PC-3 (cell line): Measurements from ENCODE around the gene COL4A3. TPM values are rescaled to one million over a fixed set of nuclear protein-coding genes. Genes with fewer than 3 reads are reported as not detected.

ENCODE experiments used
- ATAC-seq: fragments of 200-7000 bp; cut with Tn5 transposase; 2 replicates; pipeline ENCODE4 v1.9.1; 2020; ENCODE audit warnings: mild to moderate bottlenecking, moderate library complexity
- BruUV-seq: library from RNA; stranded (reverse); fragments of 400-500 nt; replicated peaks from 2 replicates; lab custom pipeline; 2021; lab: Mats Ljungman, UMichigan
- CTCF ChIA-PET: fragments of 300-600 bp; sonication (Branson Sonifier 250); formaldehyde crosslinking; loops from one replicate; lab custom pipeline; 2022; ENCODE audit warnings: antibody characterized with exemption; lab: Charles Lee
- POLR2A ChIA-PET: fragments of 300-600 bp; sonication (Branson Sonifier 250); formaldehyde crosslinking; loops from one replicate; lab custom pipeline; 2022; ENCODE audit warnings: antibody characterized with exemption; ENCODE audit not compliant: unreplicated experiment; lab: Charles Lee
- DNase-seq: peaks from one replicate; pipeline ENCODE4 v3.0.0-alpha.2; 2015
- H2AFZ ChIP-seq: fragments of 300-600 bp; sonication (generic); 2 replicates; pipeline ENCODE4 v1.6.0; 2016; ENCODE audit warnings: antibody characterized with exemption, low read length
- H3F3A ChIP-seq: fragments of 300-600 bp; sonication (generic); one replicate; pipeline ENCODE4 v1.6.0; 2017; ENCODE audit warnings: antibody characterized with exemption, low read length, control low read depth, mild to moderate bottlenecking; ENCODE audit not compliant: unreplicated experiment
- H3K27ac ChIP-seq: fragments of 300-600 bp; sonication (generic); 2 replicates; pipeline ENCODE4 v1.5.1; 2016; ENCODE audit warnings: mild to moderate bottlenecking, low read length
- H3K27me3 ChIP-seq: fragments of 300-600 bp; sonication (generic); 2 replicates; pipeline ENCODE4 v1.6.1; 2016; ENCODE audit warnings: low read length, mixed read lengths
- H3K36me3 ChIP-seq: fragments of 300-600 bp; sonication (generic); 2 replicates; pipeline ENCODE4 v1.6.1; 2016; ENCODE audit warnings: low read depth, mixed run types, low read length, mixed read lengths
- H3K4me1 ChIP-seq: fragments of 300-600 bp; sonication (generic); 2 replicates; pipeline ENCODE4 v1.5.1; 2016; ENCODE audit warnings: low read length; ENCODE audit not compliant: insufficient read depth
- H3K4me2 ChIP-seq: fragments of 300-600 bp; sonication (generic); 2 replicates; pipeline ENCODE4 v1.6.0; 2016; ENCODE audit warnings: low read length
- H3K4me3 ChIP-seq: fragments of 300-600 bp; sonication (generic); 2 replicates; pipeline ENCODE4 v1.5.1; 2016; ENCODE audit warnings: mild to moderate bottlenecking, low read length, mixed read lengths
- H3K79me2 ChIP-seq: fragments of 300-600 bp; sonication (generic); 2 replicates; pipeline ENCODE4 v1.6.1; 2017; ENCODE audit warnings: low read length, mixed read lengths
- H3K9ac ChIP-seq: fragments of 300-600 bp; sonication (generic); 2 replicates; pipeline ENCODE4 v1.6.0; 2016; ENCODE audit warnings: mild to moderate bottlenecking, low read length
- H3K9me2 ChIP-seq: fragments of 300-600 bp; sonication (generic); replicated peaks from 2 replicates; pipeline ENCODE4 v1.6.1; 2016; ENCODE audit warnings: mixed run types, low read length, mixed read lengths
- H3K9me3 ChIP-seq: fragments of 300-600 bp; sonication (generic); 2 replicates; pipeline ENCODE4 v1.6.1; 2016; ENCODE audit warnings: low read length, mixed read lengths
- H4K20me1 ChIP-seq: fragments of 300-600 bp; sonication (generic); 2 replicates; pipeline ENCODE4 v1.6.1; 2016; ENCODE audit warnings: low read length, mixed read lengths
- CTCF ChIP-seq: fragments of 300-600 bp; sonication (generic); conservative IDR thresholded peaks from 2 replicates; pipeline ENCODE4 v1.5.1; 2017; ENCODE audit warnings: antibody characterized with exemption, low read depth, mild to moderate bottlenecking, low read length
- EZH2 ChIP-seq: fragments of 300-600 bp; sonication (generic); IDR thresholded peaks from one replicate; pipeline ENCODE4 v1.6.1; 2017; ENCODE audit warnings: antibody characterized with exemption, mild to moderate bottlenecking, low read length; ENCODE audit not compliant: unreplicated experiment
- EZH2phosphoT487 ChIP-seq: fragments of 300-600 bp; sonication (generic); IDR thresholded peaks from 2 replicates; pipeline ENCODE4 v1.6.1; 2018; ENCODE audit warnings: mild to moderate bottlenecking, antibody characterized with exemption, low read length, borderline replicate concordance
- intact Hi-C: fragments of 100-400 bp; cut with micrococcal nuclease; formaldehyde crosslinking; loops from 2 replicates; pipeline ENCODE4 v1.9.0; 2023
- total RNA-seq: library from RNA; depleted of rRNA; stranded (reverse); fragments of >200 nt; gene quantifications from 2 replicates; pipeline ENCODE4 v1.2.3, GENCODE V29; 2014

Gene COL4A3
- total RNA-seq, 1 experiment from 2014 or later: 0.73 TPM

GRCh38 chr2:227132986-227133385 lies 31.4 kb upstream of the COL4A3 start:
- intact Hi-C loops: loop anchor here (5.0 to 10.0 kb wide), 2 partner anchors 272 to 334 kb away; no protein-coding TSS in a partner anchor

GRCh38 chr2:227134591-227134990 lies 29.8 kb upstream of the COL4A3 start:
- H3K4me3 ChIP-seq: no peak overlapping the region
- ChIA-PET POLR2A (no interaction called here), CTCF (interaction anchor here (0.5 kb wide), 1 partner anchor 589 kb away, joined by 3 read pairs; no protein-coding TSS in a partner anchor)
- intact Hi-C loops: loop anchor here (5.0 to 10.0 kb wide), 2 partner anchors 270 to 333 kb away; no protein-coding TSS in a partner anchor
- no peaks in the 10 kb centered on the region for H3K9me2 ChIP-seq
- H3K27ac ChIP-seq: no peak overlapping the region
- H2AFZ ChIP-seq: no peak overlapping the region
- no TSS peak for BruUV-seq
- DNase-seq (no peak), ATAC-seq (no peak)
- no peak overlapping the region for H3K4me2 ChIP-seq
- H3K36me3 ChIP-seq: no peaks in the 10 kb centered on the region
- TF ChIP-seq EZH2phosphoT487 (no peak), CTCF (no peak), EZH2 (no peak)
- H3F3A ChIP-seq: no peaks in the 10 kb centered on the region
- H3K9me3 ChIP-seq: no peaks in the 10 kb centered on the region
- H3K79me2 ChIP-seq: no peaks in the 10 kb centered on the region
- H3K4me1 ChIP-seq: no peaks in the 10 kb centered on the region
- H3K27me3 ChIP-seq: no peaks in the 10 kb centered on the region
- H3K9ac ChIP-seq: no peak overlapping the region
- H4K20me1 ChIP-seq: no peaks in the 10 kb centered on the region

More at GRCh38 chr2:227132986-227133385, 31.4 kb upstream of the COL4A3 start:
- Histone ChIP-seq H3K9ac (no peak overlapping the region), H3K4me2 (no peak overlapping the region), H3K9me3 (no peaks in the 10 kb centered on the region), H3K27ac (no peak overlapping the region), H3F3A (no peaks in the 10 kb centered on the region), H3K36me3 (no peaks in the 10 kb centered on the region), H3K9me2 (no peaks in the 10 kb centered on the region), H2AFZ (no peak overlapping the region), H3K27me3 (no peaks in the 10 kb centered on the region), H3K4me1 (no peaks in the 10 kb centered on the region), H3K4me3 (no peak overlapping the region), H3K79me2 (no peaks in the 10 kb centered on the region), H4K20me1 (no peaks in the 10 kb centered on the region)
- BruUV-seq: no TSS peak
- no peak for DNase-seq
- CTCF ChIA-PET: interaction anchor here (0.5 to 2.9 kb wide), 2 partner anchors 105 to 628 kb away, joined by 3 to 12 read pairs; no protein-coding TSS in a partner anchor
- POLR2A ChIA-PET: no interaction called here
- TF ChIP-seq CTCF: no peak
- TF ChIP-seq EZH2phosphoT487: no peak
- TF ChIP-seq EZH2: no peak
- no peak for ATAC-seq

GRCh38 chr2:227141301-227141700 lies 23.1 kb upstream of the COL4A3 start:
- BruUV-seq: no TSS peak
- Histone ChIP-seq H3K79me2 (no peaks in the 10 kb centered on the region), H3K27me3 (peaks cover 8% of the 10 kb centered on the region; the same call in 1 of the 2 replicates), H3K4me2 (no peak overlapping the region), H3K4me1 (no peaks in the 10 kb centered on the region), H3K27ac (no peak overlapping the region), H3K9me2 (no peaks in the 10 kb centered on the region), H3K9me3 (no peaks in the 10 kb centered on the region), H4K20me1 (no peaks in the 10 kb centered on the region), H2AFZ (no peak overlapping the region), H3K36me3 (no peaks in the 10 kb centered on the region), H3F3A (no peaks in the 10 kb centered on the region), H3K9ac (no peak overlapping the region), H3K4me3 (no peak overlapping the region)
- intact Hi-C loops: no loop called here
- TF ChIP-seq EZH2phosphoT487: no peak
- TF ChIP-seq CTCF: no peak
- TF ChIP-seq EZH2: no peak
- POLR2A ChIA-PET: no interaction called here
- DNase-seq (no peak), ATAC-seq (no peak)
- CTCF ChIA-PET: no interaction called here
